ENCODE results near the gene MAN2B2.

Gene MAN2B2

DNA sequence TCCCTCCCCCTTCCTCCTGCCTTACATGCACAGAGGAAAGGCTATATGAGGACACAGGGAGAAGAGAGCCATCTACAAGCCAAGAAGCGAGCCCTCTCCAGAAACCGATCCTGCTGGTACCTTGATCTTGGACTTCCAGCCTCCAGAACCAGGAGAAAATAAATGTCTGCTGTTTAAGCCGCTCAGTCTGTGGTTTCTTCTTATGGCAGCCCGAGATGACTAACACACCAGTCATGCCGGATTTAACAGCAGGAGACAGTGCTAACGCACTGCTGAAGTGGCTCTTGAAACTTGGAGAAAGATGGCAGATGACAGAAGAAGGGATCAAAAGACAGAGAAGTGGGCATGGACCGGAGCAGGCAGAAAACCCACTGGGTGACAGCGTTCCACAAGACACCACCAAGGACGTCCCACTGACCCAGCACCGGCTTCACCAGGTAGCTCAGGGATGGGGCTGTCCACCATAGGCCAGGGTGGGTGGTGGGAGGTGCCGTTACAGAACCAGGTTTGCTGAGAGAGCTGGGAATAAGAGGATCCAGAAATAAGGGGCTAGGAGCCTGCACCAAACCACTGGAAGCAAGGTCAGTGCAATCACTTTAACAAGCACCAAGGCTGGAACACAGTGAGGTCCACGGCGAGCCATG lies 6.2 kb upstream of the MAN2B2 start:
- DNase-seq = peak; percentile 7

DNA sequence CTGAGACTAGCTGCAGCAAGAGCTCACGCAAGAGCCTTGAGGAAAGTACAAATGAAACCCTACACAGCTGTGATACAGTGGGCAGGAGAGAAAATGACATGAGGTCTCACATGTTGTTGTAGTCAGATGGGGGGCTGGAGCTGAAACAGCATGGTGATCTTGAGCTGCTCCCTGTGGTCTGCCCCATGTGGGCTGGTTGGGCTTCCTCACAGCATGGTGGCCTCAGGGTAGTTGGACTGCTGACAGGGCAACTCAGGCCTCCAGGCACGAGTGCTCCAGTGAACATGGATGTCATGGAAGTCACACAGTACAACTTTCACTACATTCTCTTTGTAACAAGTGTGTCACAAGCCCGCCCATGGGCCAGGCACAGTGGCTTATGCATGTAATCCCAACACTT lies 3.4 kb upstream of the MAN2B2 start:
- DNase-seq = no peak

DNA sequence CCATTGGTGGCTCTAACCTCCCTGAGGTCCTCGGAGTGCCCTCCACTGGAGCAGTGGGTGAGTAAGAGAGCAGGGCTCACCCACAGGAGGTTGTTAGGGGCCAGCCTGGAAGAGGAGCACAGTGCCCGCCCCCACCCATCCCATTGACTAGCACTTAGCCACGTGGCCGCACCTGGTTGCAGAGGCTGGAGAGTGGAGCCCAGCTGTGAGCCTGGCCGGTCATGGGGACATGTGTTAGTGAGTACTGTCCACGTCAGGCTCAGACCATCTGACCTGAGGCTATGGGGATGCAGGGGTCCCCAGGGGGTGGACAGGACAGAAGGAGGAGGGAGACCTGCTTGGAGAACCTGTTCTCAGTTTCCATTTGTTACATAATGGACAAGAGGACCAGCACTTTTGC lies 1.4 kb upstream of the MAN2B2 start:
- DNase-seq = no peak

DNA sequence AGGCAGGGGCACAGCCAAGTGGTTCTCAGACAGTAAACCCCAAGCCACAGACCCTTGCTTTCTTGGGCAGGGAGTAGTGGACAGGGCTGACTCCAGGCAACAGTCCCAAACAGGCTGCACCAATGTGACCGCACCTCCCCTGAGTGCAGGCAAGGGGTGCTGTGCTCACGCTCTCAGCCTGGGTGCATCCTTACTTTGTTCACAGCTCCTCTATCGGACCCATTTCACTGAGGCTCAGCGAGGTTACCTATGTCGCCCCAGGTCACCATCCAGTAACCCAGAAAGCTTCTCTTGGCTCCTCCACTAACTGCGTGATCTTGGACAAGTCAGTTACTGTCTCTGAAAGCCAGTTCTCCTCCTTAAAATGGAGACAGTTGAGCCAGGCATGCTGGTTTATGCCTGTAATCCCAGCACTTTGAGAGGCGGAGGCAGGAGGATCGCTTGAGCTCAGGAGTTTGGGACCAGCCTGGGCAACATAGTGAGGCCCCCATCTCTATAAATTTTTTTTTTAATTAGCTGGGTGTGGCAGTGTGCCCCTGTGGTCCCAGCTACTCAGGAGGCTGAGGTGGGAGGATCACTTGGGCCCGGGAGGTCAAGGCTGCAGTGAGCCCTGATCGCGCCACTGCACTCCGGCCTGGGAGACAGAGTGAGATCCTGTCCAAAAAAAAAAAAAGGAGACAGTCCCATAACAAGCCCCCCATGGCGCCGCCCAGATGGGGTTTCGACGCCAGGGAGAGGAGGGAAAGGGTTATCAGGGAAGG lies 823 bp upstream of the MAN2B2 start:
- no peak for DNase-seq

DNA sequence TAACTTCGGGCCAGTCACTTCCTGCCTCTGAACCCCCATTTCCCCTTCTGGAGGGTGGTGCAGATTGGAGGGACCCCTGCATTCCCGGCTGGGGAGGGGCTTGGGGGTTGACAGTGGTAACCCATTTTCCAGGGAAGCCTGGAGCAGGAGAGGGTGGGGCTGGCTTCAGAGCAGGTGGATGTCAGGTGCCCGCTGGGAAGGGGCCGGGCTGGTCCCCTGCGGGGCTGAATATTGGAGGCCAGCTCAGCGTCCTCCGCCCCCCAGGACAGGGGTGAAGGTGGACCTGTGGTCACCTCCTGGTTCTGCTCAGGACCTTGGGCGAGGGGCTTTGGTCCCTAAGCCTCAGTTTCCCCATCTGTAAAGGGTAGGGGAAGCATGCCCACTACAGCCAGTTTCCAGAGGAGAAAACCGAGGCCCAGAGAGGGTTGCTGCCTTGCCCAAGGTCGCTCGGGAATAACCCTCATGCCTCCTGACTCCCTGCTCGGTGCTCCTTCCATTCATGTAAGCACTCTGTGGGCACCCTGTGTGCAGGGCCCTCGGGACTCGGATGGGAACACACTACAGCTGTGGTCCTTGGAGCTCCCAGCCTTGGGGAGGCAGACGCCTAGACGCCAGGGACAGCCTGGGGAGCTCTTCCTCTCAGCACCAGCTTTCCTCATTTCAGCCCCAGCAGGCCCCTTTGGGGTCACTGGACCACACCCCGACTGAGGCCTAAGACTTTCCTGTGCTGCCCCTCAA lies 683 bp downstream of the MAN2B2 start:
- DNase-seq = no peak

DNA sequence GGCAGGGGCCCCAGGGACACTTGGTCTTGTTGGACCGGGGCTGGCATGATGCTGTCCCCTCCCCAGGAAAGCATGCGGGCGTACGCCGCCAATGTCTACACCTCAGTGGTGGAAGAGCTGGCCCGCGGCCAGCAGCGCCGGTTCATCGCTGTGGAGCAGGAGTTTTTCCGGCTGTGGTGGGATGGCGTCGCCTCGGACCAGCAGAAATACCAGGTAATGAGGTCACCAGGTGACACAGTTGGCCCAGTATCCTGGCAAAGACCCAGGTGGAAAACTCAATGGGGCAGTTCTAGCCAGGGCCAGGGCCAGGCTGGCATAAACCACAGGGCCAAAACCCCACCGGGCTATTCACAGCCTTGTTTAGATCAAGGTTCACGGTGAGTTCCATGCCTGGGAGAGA lies 1.5 kb downstream of the MAN2B2 start:
- DNase-seq = no peak

DNA sequence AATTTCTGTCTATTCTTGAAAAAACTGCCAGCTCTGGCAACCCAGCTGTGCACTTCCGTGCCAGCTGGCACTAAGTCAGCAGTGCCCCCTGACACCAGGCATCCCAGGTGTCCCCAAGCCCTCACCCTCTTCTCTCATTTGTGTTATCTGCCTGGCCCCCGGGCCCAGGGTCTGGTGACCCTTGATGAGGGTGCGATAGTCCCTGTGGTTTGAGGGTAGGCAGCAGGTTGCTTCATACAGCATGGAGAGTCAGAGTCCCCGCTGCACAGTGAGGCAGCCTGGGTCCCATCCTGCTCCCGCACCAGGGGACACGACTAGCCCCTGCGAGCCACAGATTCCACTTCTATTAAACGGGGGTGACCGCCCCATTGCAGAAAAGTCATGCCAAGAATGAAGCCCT lies 1.9 kb downstream of the MAN2B2 start:
- no peak for DNase-seq

DNA sequence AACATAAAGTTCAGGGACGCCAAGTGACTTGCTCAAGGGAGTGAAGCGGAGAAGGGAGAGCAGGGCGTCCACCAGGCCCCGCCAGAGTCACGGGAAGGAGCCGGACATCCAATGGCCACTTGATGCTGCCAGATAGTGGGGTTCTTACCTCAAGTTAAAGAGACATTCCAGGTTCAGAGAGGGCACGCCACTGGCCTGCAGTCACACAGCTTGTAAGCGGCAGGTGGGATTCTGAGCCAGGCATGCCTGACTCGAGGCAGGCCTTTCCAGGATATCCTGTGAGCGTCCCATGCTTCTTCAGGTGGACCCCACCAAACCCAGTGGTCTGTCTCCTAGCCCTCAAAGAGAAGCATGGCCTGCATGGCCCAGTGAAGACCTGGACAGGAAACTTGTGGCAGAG lies 2.4 kb downstream of the MAN2B2 start:
- DNase-seq = no peak

DNA sequence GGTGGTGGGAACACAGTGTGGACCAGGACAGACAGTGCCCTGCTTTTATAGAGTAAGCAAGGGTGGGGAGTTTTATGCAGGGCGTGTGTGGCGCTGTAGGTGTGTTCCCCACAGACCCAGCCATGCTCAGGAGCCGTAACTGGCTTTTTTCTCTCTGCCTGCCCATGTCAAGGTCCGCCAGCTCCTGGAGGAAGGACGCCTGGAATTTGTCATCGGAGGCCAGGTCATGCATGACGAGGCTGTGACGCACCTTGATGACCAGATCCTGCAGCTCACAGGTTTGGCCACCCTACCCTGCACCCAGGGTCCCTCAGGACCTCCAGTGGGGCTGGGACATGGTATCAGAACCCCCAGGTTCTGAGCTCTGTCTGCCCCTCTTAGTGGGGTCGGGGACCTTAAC lies 3.2 kb downstream of the MAN2B2 start:
- no peak for DNase-seq

DNA sequence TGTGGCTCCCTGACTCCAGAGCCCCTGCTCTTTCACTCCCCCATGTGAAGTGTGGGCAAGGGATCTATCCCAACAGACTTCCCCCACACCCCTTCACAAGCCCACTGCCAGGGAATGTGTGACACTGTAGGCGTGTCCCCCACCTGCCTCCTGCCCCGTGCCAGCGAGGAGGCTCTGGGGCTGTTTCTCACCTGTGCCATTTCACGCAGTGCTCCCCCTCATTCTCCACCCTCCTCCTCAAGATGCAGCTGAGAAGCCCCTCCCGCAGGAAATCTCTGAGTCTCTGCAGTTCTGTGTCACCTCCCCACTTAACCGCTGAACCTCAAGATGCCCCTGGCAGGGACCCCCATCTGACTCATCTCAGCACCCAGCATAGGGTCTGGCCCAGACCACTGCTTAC lies 5.4 kb downstream of the MAN2B2 start:
- no peak for DNase-seq

DNA sequence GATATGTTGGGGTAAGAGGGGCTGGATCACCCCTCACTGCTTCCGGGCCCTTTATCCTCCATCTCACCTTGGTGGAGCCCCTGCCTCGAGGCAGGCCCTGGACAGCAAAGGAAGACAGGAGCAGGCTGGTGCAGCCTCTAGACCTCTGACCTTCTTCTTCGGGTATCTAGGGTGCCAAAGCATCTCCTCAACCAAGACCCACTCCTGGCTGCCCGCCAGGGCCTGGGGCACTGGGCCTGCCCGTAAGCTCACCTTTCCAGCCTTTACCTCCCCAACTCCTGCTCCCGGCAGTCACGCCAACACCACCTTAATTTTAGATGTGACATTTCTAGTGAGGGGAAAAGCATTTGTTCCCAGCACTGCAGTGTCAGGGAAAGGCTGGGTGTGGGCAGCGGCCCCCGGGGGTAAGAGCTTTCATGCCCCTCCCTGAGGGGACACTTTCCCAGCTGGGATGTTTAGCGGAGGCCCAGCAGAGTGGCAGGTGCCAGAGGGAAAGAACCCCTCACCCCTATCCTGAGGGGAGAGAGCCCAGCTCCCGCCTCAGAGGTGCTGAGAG lies 6.7 kb downstream of the MAN2B2 start:
- no peak for DNase-seq

DNA sequence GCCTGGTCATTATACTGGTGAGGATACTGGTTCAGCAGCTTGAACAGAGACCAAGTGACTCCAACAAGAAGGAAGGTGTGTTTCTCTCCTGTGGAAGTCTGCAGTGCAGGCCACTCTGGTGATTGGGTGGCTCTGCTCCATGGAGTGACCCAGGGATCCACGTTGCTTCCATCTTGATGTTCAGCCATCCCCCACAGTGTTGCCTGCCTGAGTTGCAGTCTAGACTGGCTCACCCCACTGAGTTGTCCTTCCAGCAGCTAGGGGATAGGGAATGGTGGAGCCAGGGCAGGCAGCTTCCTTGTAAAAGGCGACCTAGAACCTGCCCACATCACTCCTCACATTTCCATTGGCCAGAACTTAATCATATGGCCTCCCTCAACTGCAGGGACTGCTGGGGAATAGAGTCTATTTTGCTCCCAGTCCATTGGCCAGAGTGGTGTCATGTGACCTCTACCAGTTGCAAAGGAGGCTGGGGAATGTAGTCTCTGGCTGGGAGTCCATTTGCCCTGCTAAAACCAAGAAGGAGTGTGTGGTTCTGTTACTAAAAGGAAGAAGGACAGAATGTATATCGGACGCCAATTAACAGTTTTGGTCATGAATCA lies 8.0 kb downstream of the MAN2B2 start:
- no peak for DNase-seq

DNA sequence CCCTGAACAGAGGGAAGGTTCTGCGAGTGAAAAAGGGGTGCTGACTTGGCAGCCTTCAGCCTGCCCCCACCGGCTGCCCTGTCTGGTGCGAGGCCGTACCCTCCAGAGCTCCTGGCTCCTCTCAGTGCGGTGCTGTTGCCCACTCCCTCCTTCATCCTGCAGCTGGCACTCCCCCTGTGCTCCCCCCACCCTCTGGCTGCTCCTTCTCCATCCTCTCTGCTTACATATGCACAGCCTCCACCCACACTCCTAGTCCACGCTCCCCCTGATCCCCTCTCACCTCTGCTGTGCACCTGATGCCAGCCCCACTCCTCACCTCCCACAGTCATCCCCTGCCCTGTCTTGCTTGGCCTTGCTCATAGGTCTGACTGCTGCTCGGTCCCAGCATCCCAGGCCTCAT lies 9.9 kb downstream of the MAN2B2 start:
- DNase-seq = no peak

DNA sequence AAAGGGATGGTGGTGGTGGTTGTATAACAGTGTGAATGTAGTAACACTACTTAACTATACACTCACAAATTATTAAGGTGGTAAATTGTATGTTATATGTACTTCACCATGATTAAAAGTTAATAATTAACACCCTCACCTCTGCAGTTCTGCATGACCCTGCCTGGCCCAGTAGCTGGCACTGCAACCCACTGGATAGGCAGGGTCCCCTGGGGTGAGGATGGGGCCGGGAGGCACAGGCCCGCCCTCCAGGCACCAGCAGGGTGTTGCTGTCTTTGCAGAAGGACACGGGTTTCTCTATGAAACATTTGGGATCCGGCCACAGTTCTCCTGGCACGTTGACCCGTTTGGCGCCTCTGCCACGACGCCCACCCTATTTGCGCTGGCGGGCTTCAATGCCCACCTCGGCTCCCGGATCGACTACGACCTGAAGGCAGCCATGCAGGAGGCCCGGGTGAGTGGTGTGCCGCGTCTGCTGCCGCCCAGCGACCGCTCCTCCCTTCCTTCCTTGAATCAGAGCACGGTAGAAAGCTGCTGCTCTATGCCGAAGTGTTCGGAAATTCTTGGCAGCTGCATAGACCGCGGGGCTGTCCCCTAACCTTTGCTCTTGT lies 11.8 kb downstream of the MAN2B2 start:
- no peak for DNase-seq

DNA sequence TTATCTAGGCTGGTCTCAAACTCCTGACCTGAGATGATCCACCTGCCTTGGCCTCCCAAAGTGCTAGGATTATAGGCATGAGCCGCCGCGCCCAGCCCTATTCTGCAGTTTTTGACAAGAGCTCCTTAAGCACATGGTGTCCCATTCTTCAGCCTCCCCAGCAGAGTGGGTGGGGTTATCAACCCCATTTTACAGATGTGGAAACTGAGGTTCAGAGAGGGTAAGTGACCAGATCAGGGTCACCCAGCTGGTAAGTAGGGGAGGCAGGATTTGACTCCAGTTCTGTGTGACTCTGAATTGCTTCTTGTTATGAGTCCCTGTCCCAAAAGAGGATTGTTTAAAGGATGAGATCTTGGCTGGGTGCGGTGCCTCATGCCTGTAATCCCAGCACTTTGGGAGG lies 14.5 kb downstream of the MAN2B2 start:
- DNase-seq = no peak

DNA sequence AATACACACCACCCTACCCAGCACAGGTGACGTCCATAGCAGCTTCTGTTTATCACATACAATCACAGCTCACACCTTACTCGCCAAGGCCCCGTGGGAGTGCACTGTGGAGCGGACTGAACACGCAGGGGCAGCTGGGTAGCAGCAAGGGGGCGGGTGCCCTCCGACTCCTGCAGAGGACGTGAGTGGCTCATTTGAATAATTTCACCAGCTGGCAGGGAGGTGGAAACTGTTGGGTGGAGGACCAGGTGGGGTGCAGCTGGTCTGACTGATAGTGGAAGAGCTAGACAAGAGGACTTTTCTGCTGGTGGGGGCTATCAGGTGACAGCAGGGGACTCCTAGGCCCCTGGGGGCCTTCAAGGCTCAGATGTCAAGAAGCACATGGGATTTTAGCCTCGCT lies 16.3 kb downstream of the MAN2B2 start:
- DNase-seq = no peak

DNA sequence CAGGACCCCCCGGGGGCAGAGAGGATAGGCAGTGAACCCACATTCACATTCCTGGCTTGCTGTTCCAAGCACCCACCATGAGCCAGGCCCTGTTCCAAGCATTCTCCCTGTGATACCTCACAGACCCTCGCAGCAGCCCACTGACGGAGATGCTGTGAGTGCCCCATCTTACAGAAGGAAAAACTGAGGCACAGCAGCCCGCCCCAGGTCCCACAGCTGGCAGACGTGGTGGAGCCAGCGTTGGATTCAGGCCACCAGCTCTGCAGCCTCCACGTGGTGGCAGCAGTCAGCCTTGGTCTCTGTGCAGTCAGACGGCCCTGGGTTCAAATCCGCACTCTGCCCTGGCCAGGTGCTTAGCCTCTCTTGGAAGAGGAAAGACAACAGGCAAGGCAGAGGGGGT lies 16.8 kb downstream of the MAN2B2 start:
- no peak for DNase-seq

DNA sequence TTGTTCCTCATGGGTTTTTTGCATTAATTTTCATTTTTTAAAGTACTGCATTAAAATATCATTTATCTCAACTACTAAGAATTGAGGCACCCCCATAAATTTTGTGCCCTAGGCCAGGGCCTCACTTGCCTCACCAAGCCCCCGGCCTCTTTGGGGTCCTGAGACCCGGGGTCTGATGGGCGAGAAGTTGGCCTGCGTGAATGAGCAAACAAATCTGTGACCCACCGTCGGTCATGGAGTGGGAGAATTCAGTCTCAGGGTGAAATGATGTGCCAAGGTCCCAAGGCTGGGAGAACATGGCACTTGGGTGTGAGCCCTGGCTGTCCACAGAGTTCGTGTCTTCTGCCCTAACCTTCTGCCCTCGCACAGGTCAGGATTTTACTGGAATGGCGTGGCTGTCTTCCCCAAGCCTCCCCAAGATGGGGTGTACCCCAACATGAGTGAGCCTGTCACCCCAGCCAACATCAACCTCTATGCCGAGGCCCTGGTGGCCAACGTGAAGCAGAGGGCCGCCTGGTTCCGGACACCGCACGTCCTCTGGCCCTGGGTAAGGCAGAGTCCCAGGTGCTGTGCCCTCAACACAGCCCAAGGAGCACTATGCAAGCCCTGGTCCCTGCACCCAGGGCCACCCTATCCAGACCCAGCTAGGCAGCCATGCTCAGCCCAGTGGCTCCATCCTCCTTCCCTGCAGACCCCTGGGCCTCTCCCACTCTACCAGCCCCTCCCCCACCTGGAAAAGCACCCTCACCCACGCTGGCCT lies 18.0 kb downstream of the MAN2B2 start:
- DNase-seq = no peak

DNA sequence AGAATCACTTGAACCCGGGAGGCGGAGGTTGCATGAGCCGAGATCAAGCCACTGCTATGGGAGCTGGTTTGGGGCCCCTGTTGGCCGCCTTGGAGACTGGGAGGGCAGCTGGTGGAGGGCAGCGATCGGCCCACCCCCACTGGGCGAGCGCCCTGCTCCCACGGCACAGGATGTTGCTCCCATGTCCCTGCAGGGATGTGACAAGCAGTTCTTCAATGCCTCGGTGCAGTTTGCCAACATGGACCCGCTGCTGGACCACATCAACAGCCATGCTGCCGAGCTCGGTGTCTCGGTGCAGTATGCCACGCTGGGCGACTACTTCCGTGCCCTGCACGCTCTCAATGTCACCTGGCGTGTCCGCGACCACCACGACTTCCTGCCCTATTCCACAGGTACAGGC lies 19.4 kb downstream of the MAN2B2 start:
- no peak for DNase-seq

DNA sequence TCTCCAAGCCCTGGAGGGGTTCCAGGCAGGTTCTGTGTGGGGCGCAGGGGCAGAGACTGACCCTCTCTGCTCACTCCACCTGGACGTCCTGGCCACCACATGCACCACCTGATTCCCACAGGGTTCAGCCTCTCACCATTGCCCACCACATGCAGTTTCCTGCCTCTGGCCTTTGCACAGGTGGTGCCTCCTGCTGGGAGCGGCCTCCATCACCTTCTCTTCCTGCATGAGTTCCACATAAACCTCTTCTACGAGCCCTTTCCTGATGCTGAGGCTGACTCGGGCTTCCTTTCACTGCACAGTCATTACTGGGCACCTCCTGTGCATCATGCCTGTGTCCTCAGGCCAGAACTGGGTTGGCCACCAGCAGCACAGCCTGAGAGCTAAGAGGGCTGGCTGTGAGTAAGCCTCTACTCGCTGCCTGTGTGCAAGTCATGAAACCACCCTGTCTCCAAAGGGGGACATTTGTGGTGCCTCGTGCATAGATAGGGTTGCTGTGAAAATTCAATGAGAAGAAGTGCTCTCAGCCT lies 19.9 kb downstream of the MAN2B2 start:
- DNase-seq = no peak

DNA sequence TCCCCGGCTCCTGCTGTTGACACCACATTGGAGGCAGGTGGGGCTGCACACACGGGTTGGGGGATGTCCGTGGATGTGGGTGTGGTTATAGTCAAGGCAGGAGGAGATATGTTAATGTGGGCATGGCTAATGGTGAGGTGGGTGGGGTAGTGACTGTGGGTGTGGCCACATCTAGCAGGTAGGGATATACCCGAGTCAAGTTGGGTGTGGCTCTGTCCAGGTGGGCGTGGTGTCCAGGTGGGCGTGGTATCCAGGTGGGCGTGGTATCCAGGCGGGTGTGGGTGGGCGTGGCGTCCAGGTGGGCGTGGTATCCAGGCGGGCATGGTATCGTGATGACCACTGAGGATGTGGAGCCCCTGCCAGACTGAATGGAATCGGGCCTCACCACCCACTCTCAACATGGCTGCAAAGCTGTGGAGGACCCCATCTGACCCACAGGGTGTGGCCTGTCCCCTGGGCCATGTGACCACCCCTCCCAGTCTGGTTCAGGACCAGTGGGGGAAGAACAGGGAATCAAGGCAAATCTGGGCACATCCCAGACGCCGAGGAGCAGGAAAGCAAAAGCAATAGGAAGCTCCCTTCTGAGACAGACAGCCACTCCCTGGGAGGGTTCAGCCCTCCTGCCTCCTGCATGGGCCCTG lies 21.0 kb downstream of the MAN2B2 start:
- DNase-seq = no peak

DNA sequence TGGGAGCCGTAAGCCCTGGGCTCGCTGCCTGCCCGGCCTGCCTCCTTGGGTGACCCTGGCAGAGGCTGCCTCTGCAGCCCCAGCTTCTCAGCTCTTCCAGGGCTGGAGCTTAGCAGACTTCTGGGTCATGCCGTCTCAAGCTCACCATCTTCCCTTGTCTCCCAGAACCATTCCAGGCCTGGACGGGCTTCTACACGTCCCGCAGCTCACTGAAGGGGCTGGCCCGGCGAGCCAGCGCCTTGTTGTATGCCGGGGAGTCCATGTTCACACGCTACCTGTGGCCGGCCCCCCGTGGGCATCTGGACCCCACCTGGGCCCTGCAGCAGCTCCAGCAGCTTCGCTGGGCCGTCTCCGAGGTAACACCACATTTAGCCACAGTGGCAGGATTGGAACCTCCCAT lies 22.0 kb downstream of the MAN2B2 start:
- no peak for DNase-seq

All from kidney glomerular epithelial cell (primary cell).